Amniotic epithelial cell (primary cell): ENCODE measurements around the gene OPCML.

ENCODE experiments used
- DNase-seq: peaks from one replicate; pipeline ENCODE4 v3.0.0-alpha.2; 2010; ENCODE audit warnings: low read depth

OPCML gene

GRCh38 chr11:133228471-133229329 is 303.6 kb downstream of the OPCML start:
- no peak for DNase-seq

GRCh38 chr11:133227632-133228111 is 304.6 kb downstream of the OPCML start:
- no peak for DNase-seq

GRCh38 chr11:133224271-133224670 is 308.0 kb downstream of the OPCML start:
- no peak for DNase-seq

- DNase-seq, result no peak
Observed at GRCh38 chr11:133222425-133223330, 309.6 kb downstream of the OPCML start.

GRCh38 chr11:133219543-133219942 is 312.8 kb downstream of the OPCML start:
- DNase-seq, result no peak

- DNase-seq, result no peak
Observed at GRCh38 chr11:133216813-133217212, 315.5 kb downstream of the OPCML start.

- no peak for DNase-seq
Observed at GRCh38 chr11:133215596-133216230, 316.6 kb downstream of the OPCML start.

- DNase-seq, result no peak
Observed at GRCh38 chr11:133214646-133215045, 317.7 kb downstream of the OPCML start.

- no peak for DNase-seq
Observed at GRCh38 chr11:133212201-133212600, 320.1 kb downstream of the OPCML start.

- DNase-seq, result no peak
Observed at GRCh38 chr11:133207995-133208394, 324.3 kb downstream of the OPCML start.

- no peak for DNase-seq
Observed at GRCh38 chr11:133206313-133207005, 325.8 kb downstream of the OPCML start.

- no peak for DNase-seq
Observed at GRCh38 chr11:133204158-133204557, 328.1 kb downstream of the OPCML start.

- no peak for DNase-seq
Observed at GRCh38 chr11:133202816-133203215, 329.5 kb downstream of the OPCML start.

GRCh38 chr11:133198438-133198837 is 333.9 kb downstream of the OPCML start:
- no peak for DNase-seq

- DNase-seq, result no peak
Observed at GRCh38 chr11:133197425-133197824, 334.9 kb downstream of the OPCML start.

GRCh38 chr11:133191931-133192330 is 340.4 kb downstream of the OPCML start:
- DNase-seq, result no peak

GRCh38 chr11:133181667-133182066 is 350.6 kb downstream of the OPCML start:
- DNase-seq, result no peak

GRCh38 chr11:133181066-133181465 is 351.2 kb downstream of the OPCML start:
- DNase-seq, result no peak

GRCh38 chr11:133180201-133180600 is 352.1 kb downstream of the OPCML start:
- DNase-seq, result no peak

- no peak for DNase-seq
Observed at GRCh38 chr11:133176748-133177147, 355.6 kb downstream of the OPCML start.

- no peak for DNase-seq
Observed at GRCh38 chr11:133175103-133175502, 357.2 kb downstream of the OPCML start.
